GM12864 (cell line): ENCODE data around the gene CLDN14.
"Not testable (repeated sequence)": the region's sequence is repeated elsewhere in the genome, so short reads cannot be mapped to it uniquely, and the experiment has no call there.

Experiments used
- DNase-seq: peaks from one replicate; pipeline ENCODE4 v3.0.0-alpha.2; 2011; ENCODE audit warnings: low read depth
- H3K4me3 ChIP-seq: 2 replicates; pipeline ENCODE4 v1.5.1; 2011; ENCODE audit warnings: mild to moderate bottlenecking, low read depth, low read length, control low read depth
- TF ChIP-seq, protein P1 (sequence below): IDR thresholded peaks from 2 replicates; pipeline ENCODE4 v1.5.1; 2011; ENCODE audit warnings: low read depth, mild to moderate bottlenecking, moderate library complexity, low read length, control low read depth, inconsistent platforms; ENCODE audit errors: missing control alignments

Gene CLDN14

DNA sequence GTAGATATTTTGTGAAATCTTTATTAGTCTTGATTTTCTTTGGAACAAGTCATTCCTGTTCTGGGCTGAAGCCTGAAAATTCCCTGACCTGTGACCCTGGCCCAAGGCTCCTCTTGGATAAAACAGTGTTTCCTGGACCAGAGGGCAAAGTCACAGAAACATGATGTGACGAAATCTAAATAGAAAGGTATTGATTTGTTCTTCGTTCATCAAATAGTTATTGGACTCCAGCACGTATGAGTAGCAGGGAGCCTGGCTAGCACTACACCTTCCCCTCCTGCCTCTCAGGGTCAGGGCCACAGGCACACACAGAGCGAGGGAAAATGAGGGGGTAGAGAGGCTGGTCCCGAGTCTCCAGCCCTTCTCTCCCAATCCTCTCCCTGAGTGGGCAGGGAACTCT lies 1.7 kb upstream of the CLDN14 start:
- H3K4me3 ChIP-seq: no peak overlapping the region
- TF ChIP-seq, protein P1, sequence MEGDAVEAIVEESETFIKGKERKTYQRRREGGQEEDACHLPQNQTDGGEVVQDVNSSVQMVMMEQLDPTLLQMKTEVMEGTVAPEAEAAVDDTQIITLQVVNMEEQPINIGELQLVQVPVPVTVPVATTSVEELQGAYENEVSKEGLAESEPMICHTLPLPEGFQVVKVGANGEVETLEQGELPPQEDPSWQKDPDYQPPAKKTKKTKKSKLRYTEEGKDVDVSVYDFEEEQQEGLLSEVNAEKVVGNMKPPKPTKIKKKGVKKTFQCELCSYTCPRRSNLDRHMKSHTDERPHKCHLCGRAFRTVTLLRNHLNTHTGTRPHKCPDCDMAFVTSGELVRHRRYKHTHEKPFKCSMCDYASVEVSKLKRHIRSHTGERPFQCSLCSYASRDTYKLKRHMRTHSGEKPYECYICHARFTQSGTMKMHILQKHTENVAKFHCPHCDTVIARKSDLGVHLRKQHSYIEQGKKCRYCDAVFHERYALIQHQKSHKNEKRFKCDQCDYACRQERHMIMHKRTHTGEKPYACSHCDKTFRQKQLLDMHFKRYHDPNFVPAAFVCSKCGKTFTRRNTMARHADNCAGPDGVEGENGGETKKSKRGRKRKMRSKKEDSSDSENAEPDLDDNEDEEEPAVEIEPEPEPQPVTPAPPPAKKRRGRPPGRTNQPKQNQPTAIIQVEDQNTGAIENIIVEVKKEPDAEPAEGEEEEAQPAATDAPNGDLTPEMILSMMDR: no peak

DNA sequence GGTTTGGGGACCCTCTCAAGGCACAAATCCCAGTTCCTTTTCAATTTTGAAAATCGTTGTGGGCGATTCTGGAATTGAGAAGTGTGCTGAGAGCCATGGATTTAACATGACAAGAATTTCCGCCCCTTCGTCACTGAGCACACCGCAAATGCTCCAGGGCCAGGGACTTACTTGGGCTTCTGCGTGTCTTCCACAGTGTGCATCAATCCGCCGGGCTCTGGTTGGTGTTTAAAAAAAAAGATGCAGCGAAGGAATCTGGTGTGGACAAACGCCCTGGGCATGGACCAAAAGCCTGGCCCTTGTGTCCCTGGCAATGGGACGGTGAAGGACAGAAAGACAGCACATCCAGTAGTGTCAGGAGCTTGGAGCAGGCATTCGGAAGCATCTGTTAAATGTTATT lies 696 bp upstream of the CLDN14 start:
- no peak for DNase-seq
- H3K4me3 ChIP-seq: no peak overlapping the region
- TF ChIP-seq, protein P1: no peak

More for the DNA sequence above, 1.7 kb upstream of the CLDN14 start:
- DNase-seq: no peak

- DNase-seq: no peak
- no peak overlapping the region for H3K4me3 ChIP-seq
- TF ChIP-seq, protein P1: peak; percentile 42
Measured at GRCh38 chr21:36478941-36479340, 981 bp downstream of the CLDN14 start.

- DNase-seq: no peak
- TF ChIP-seq, protein P1: no peak
- H3K4me3 ChIP-seq: no peak overlapping the region
Measured at GRCh38 chr21:36478207-36478701, 1.7 kb downstream of the CLDN14 start.

DNA sequence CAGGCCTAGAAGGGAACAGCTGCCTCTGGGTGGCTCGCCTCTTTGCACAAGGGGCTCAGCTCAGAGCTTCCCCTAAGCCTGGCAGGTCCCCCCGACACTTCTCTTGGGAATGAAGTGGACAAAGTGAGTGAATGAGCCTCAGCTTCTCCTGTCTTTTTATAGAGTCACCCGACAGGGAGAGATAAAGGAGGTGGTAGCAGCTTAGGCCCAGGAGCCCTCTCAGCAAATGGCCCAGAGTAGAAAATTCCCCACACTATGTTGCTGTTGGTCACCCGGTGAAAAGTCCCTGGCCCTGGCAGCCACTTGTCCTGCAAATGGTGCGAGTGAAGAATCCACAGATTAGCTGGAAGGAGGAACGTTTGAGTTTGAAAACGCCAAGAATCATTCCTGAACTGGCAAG lies 2.4 kb downstream of the CLDN14 start:
- TF ChIP-seq, protein P1: no peak
- DNase-seq: no peak
- H3K4me3 ChIP-seq: no peak overlapping the region

- TF ChIP-seq, protein P1: no peak
- no peak overlapping the region for H3K4me3 ChIP-seq
- no peak for DNase-seq
Measured at GRCh38 chr21:36477001-36477400, 2.9 kb downstream of the CLDN14 start.

- not testable (repeated sequence) for DNase-seq, H3K4me3 ChIP-seq
Measured at GRCh38 chr21:36476541-36476940, 3.4 kb downstream of the CLDN14 start.
